ENCODE measurements around the gene IWS1. TPM values are rescaled to one million over a fixed set of nuclear protein-coding genes. Genes with fewer than 3 reads are reported as not detected.
"Not testable (repeated sequence)": the region's sequence is repeated elsewhere in the genome, so short reads cannot be mapped to it uniquely, and the experiment has no call there.

Gene IWS1
- total and polyA plus RNA-seq, 10 of the 15 experiments (the other 5 are each of a cell fraction or from before 2014, with no cell fraction given), result 21.9 to 68.9 (median 45.8) TPM

DNA sequence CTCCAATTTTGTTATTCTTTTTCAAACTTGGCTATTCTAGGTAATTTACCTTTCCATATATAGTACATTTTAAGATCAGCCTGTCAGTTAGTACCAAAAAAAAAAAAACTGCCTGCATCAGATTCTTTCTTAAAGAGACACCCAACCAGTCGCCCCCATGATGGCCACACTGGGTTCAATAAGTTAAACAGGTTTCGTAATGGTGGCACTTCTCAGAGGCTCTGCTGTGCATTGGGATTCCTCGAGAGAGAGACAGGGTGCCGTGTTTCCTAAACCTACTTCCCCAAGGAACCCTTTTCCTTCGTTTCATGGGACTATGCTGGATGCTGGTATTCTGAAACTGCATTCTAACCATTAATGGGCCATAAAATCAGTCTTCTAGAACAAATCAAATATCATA is 46.6 kb upstream of the IWS1 start:
- WGBS (ENCODE audit: insufficient coverage, insufficient replicate concordance, low lambda C conversion rate, missing lambda C conversion rate), result 73% methylated on average over 5 of the region's 5 CpGs
- intact Hi-C loops (cut with micrococcal nuclease; ENCODE audit: unreplicated experiment), result no loop called here
- DNase-seq (ENCODE audit: low read depth, low spot score) (no peak), FAIRE-seq (no peak), ATAC-seq (no peak)
- H3K36me3 ChIP-seq (ENCODE audit: control insufficient read depth in 2 of 2, insufficient read depth in 2 of 2, low read length in 1 of 2), result no peaks in the 10 kb centered on the region
- TF ChIP-seq, protein P1, sequence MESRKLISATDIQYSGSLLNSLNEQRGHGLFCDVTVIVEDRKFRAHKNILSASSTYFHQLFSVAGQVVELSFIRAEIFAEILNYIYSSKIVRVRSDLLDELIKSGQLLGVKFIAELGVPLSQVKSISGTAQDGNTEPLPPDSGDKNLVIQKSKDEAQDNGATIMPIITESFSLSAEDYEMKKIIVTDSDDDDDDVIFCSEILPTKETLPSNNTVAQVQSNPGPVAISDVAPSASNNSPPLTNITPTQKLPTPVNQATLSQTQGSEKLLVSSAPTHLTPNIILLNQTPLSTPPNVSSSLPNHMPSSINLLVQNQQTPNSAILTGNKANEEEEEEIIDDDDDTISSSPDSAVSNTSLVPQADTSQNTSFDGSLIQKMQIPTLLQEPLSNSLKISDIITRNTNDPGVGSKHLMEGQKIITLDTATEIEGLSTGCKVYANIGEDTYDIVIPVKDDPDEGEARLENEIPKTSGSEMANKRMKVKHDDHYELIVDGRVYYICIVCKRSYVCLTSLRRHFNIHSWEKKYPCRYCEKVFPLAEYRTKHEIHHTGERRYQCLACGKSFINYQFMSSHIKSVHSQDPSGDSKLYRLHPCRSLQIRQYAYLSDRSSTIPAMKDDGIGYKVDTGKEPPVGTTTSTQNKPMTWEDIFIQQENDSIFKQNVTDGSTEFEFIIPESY (IDR thresholded peaks at IDR 0.05), result no peak
- TF ChIP-seq RBBP5 (conservative IDR thresholded peaks at IDR 0.05), result no peak
- in situ Hi-C loops (cut with MboI), result no loop called here
- H3K79me2 ChIP-seq (ENCODE audit: control insufficient read depth, insufficient read depth, low read length), result no peaks in the 10 kb centered on the region
- H3K27ac ChIP-seq (ENCODE audit: control insufficient read depth, insufficient read depth), result no peak overlapping the region
- no peak overlapping the region for H3K4me2 ChIP-seq (ENCODE audit: control insufficient read depth, insufficient read depth)
- no peak overlapping the region for H2AFZ ChIP-seq (ENCODE audit: control insufficient read depth, low read depth, low read length)
- ChIA-PET RAD21 (ENCODE audit: unreplicated experiment) (no interaction called here), POLR2A (no interaction called here), SMC1A (ENCODE audit: uncharacterized antibody, unreplicated experiment) (no interaction called here), CTCF (no interaction called here)
- no peaks in the 10 kb centered on the region for H4K20me1 ChIP-seq (ENCODE audit: control insufficient read depth, insufficient read depth)
- H3K27me3 ChIP-seq (replicated peaks in 1 of 2; ENCODE audit: control insufficient read depth in 2 of 2, insufficient read depth in 2 of 2, low read length in 1 of 2), result no peaks in the 10 kb centered on the region; a peak in 2 of 4 replicates
- no TSS peak for BruUV-seq (replicated peaks)
- peaks cover 23% of the 10 kb centered on the region for H3K4me1 ChIP-seq (ENCODE audit: control insufficient read depth, insufficient read depth, low read length)
- H3K4me3 ChIP-seq, result no peak overlapping the region
- H3K9me3 ChIP-seq (replicated peaks; ENCODE audit: control insufficient read depth, insufficient read depth, low read length), result no peaks in the 10 kb centered on the region
- H3K9ac ChIP-seq (ENCODE audit: control insufficient read depth, insufficient read depth, low read length), result no peak overlapping the region

DNA sequence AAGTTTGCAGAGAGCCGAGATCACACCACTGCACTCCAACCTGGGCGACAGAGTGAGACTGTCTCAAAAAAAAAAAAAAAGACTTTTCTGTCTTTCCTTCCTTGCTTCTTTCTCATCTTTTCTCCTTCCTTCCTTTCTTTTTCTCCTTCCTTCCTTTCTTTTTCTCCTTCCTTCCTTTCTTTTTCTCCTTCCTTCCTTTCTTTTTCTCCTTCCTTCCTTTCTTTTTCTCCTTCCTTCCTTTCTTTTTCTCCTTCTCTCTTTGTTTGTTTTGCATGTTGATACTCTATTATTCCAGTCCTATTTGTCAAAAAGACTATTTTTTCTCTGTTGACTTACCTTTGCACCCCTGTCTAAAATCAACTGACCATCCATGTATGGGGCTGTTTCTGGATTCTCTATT is 46.1 kb upstream of the IWS1 start:
- H4K20me1 ChIP-seq (ENCODE audit: control insufficient read depth, insufficient read depth); H3K4me2 ChIP-seq (ENCODE audit: control insufficient read depth, insufficient read depth); H3K79me2 ChIP-seq (ENCODE audit: control insufficient read depth, insufficient read depth, low read length); intact Hi-C loops (cut with micrococcal nuclease; ENCODE audit: unreplicated experiment); SMC1A ChIA-PET (ENCODE audit: uncharacterized antibody, unreplicated experiment); ATAC-seq; CTCF ChIA-PET; BruUV-seq (replicated peaks); POLR2A ChIA-PET; H3K4me3 ChIP-seq; RAD21 ChIA-PET (ENCODE audit: unreplicated experiment); H3K9me3 ChIP-seq (replicated peaks; ENCODE audit: control insufficient read depth, insufficient read depth, low read length); H3K36me3 ChIP-seq (ENCODE audit: control insufficient read depth in 2 of 2, insufficient read depth in 2 of 2, low read length in 1 of 2); FAIRE-seq; H2AFZ ChIP-seq (ENCODE audit: control insufficient read depth, low read depth, low read length); in situ Hi-C loops (cut with MboI); H3K9ac ChIP-seq (ENCODE audit: control insufficient read depth, insufficient read depth, low read length); H3K27ac ChIP-seq (ENCODE audit: control insufficient read depth, insufficient read depth); DNase-seq (ENCODE audit: low read depth, low spot score); H3K27me3 ChIP-seq (replicated peaks in 1 of 2; ENCODE audit: control insufficient read depth in 2 of 2, insufficient read depth in 2 of 2, low read length in 1 of 2): not testable (repeated sequence)
- peaks cover 20% of the 10 kb centered on the region for H3K4me1 ChIP-seq (ENCODE audit: control insufficient read depth, insufficient read depth, low read length)
- WGBS (ENCODE audit: insufficient coverage, insufficient replicate concordance, low lambda C conversion rate, missing lambda C conversion rate), result 72% methylated on average over 2 of the region's 2 CpGs

All from GM12878 (cell line).